HG03439 (cell line): ENCODE results near the gene KAT2B.
A peak's percentile ranks its signal among the peaks of the same experiment; 100 is the strongest.
"Not testable (repeated sequence)": the region's sequence is repeated elsewhere in the genome, so short reads cannot be mapped to it uniquely, and the experiment has no call there.

Experiments
- ATAC-seq: cut with Tn5 transposase; IDR thresholded peaks from one replicate; pipeline ENCODE4 v1.9.1; 2021; ENCODE audit warnings: mild to moderate bottlenecking, moderate library complexity; ENCODE audit not compliant: unreplicated experiment

Gene KAT2B

GRCh38 chr3:20041197-20041780 lies 1.0 kb downstream of the KAT2B start:
- ATAC-seq = peak; percentile 46

- ATAC-seq = no peak
These were observed 2.1 kb downstream of the KAT2B start for GRCh38 chr3:20042331-20042730.

GRCh38 chr3:20043396-20043795 lies 3.1 kb downstream of the KAT2B start:
- ATAC-seq = peak; percentile 30

- no peak for ATAC-seq
These were observed 3.6 kb downstream of the KAT2B start for GRCh38 chr3:20043825-20044224.

- ATAC-seq = not testable (repeated sequence)
These were observed 4.9 kb downstream of the KAT2B start for GRCh38 chr3:20045141-20045540.

GRCh38 chr3:20046556-20046955 lies 6.3 kb downstream of the KAT2B start:
- no peak for ATAC-seq

GRCh38 chr3:20047341-20047779 lies 7.1 kb downstream of the KAT2B start:
- ATAC-seq = no peak

GRCh38 chr3:20047976-20048883 lies 8.0 kb downstream of the KAT2B start:
- no peak for ATAC-seq

GRCh38 chr3:20051123-20051806 lies 11.0 kb downstream of the KAT2B start:
- ATAC-seq = no peak

- ATAC-seq = no peak
These were observed 12.6 kb downstream of the KAT2B start for GRCh38 chr3:20052851-20053250.

GRCh38 chr3:20054549-20054987 lies 14.3 kb downstream of the KAT2B start:
- ATAC-seq = peak; percentile 72

- no peak for ATAC-seq
These were observed 15.0 kb downstream of the KAT2B start for GRCh38 chr3:20055020-20055775.

GRCh38 chr3:20055842-20056241 lies 15.6 kb downstream of the KAT2B start:
- ATAC-seq = no peak

- peak; percentile 47 for ATAC-seq
These were observed 16.7 kb downstream of the KAT2B start for GRCh38 chr3:20056725-20057611.

- ATAC-seq = no peak
These were observed 17.4 kb downstream of the KAT2B start for GRCh38 chr3:20057612-20058180.

- ATAC-seq = no peak
These were observed 19.7 kb downstream of the KAT2B start for GRCh38 chr3:20059929-20060328.

- no peak for ATAC-seq
These were observed 20.9 kb downstream of the KAT2B start for GRCh38 chr3:20060974-20061685.

- ATAC-seq = no peak
These were observed 22.8 kb downstream of the KAT2B start for GRCh38 chr3:20062996-20063395.

- no peak for ATAC-seq
These were observed 24.1 kb downstream of the KAT2B start for GRCh38 chr3:20064387-20064786.
